GM12801 (cell line): ENCODE measurements around the gene TSPAN17.

Source experiments
- TF ChIP-seq, protein P1 (sequence below): IDR thresholded peaks from one replicate; pipeline ENCODE4 v1.5.1; 2011; ENCODE audit warnings: control low read depth; ENCODE audit not compliant: insufficient read length; ENCODE audit errors: extremely low read depth

Gene TSPAN17

DNA sequence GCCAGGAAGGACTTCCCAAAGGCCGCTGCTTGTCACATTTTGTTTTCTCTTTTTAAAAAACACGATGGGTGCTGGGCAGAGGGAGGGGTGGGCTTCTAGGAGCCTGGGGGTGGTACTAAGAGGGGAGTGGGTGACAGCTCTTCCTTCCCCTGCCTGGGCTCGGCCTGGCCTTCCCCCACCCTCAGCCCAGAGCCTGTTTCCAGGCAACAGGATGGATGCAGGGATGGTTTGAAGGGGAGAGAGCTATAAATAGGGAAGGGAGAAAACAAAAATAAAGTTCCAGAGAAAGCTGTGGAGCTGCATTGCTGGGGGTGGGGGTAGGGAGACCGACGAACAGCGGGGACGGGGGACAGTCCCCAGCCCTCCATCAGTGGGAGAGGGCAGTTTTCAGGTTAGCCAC, 30.8 kb upstream of the TSPAN17 start:
- TF ChIP-seq, protein P1, sequence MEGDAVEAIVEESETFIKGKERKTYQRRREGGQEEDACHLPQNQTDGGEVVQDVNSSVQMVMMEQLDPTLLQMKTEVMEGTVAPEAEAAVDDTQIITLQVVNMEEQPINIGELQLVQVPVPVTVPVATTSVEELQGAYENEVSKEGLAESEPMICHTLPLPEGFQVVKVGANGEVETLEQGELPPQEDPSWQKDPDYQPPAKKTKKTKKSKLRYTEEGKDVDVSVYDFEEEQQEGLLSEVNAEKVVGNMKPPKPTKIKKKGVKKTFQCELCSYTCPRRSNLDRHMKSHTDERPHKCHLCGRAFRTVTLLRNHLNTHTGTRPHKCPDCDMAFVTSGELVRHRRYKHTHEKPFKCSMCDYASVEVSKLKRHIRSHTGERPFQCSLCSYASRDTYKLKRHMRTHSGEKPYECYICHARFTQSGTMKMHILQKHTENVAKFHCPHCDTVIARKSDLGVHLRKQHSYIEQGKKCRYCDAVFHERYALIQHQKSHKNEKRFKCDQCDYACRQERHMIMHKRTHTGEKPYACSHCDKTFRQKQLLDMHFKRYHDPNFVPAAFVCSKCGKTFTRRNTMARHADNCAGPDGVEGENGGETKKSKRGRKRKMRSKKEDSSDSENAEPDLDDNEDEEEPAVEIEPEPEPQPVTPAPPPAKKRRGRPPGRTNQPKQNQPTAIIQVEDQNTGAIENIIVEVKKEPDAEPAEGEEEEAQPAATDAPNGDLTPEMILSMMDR: no peak

GRCh38 chr5:176618783-176619182, 28.5 kb upstream of the TSPAN17 start:
- TF ChIP-seq, protein P1: no peak

GRCh38 chr5:176619203-176619568, 28.1 kb upstream of the TSPAN17 start:
- TF ChIP-seq, protein P1: no peak

DNA sequence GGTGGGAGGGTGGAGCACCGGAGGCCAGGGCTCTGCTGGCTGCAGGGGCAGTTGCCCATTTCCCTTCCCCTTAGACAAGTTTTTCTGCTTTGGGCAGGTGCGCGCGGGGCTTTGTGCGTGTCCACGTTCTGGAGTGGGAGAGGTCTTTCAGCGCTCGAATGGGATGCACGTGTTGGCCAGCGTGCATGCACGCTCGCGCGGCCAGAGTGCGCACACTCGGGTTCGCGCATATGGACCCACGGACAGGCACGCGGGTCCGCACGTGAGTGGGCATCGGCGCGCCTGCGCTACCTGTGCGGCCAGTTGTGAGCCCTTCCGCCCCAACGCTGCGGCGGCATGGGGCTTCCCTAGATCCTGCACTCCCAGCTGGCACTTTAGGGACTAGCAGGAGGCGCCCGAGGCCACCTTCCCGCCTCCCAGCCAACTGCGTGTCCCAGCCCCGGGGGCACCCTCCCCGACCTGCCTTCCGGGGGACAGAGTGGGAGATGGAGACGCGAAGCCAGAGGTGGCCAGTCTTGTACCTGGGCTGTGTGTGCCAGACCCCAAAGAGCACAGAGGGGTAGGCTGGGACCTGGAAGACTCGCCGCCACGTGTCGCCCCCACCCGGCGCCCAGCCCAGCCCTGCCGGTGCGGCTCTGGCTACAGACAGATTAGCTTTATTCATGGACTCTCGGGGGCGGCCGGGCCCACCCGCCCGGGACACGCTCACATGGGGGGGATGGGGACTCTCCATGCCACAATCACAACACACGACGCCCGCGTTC, 27.5 kb upstream of the TSPAN17 start:
- TF ChIP-seq, protein P1: no peak

DNA sequence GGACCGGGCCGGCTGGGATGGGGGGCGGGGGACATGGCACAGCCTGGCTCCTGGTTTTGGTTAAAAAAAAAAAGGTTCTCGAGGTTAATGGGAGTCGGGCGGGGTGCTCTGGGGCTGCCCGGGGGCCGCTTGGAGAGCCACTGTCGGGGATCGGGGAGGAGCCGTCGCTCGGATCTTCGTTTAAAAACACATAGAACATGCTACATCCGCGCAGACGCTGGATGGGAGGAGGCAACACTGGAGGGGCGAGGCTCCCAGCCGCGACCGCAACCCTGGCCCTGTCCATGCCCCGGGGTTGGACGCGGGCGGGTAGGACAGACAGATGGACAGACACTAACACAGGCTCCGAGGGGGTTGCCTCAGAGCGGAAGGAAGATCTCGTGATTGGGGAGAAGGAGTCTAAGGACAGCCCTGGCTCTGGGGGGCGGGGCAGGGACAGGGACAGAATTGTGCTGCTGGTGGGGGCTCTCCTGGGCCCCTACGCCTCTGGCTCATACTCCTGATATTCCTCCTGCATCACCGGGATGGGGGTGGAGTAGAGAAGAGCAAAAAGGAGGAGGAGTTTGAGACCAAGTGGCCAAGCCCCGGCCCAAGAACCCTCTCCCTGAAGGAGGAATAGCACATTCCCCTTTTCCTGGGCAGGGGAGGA, 26.8 kb upstream of the TSPAN17 start:
- TF ChIP-seq, protein P1: no peak

DNA sequence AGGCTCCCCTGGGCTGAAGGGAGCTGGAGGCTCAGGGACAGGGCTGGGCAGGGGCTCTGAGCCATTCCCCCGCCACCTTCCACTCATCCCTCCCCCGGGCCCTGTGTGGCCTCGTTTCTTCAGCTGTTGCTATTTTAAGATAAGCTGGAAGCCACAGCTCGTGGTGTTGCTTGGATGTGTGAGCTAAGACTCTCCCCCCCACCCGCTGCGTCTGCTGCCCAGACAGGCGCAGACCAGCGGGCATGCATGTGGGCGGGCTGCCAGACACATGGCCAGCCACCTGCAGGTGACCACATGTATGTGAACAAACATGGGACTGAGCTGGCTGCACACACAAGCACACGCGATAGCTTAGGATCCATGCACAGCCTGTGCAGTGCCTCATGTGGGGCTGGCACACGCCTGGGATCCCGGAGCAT, 25.6 kb upstream of the TSPAN17 start:
- TF ChIP-seq, protein P1: no peak

DNA sequence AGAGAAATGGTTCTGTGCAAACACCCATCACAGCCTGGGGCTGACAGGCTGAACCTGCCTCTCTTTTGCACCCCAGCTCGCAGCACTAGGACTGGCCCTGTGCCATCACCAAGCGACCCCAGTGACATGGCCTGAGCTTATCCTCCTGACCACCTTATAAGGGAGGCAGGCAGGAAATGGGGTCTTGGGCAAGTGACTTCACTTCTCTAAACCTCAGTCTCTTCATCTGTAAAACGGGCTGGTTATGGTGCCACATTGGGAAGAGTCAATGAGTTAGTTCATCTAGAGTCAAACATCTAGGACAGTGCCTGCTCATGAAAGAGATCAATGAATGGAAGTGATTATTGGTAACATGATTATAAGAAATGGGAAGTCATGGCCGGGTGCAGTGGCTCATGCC, 23.1 kb upstream of the TSPAN17 start:
- TF ChIP-seq, protein P1: no peak
